Nephron progenitor cell (in vitro differentiated cells): ENCODE measurements around the gene JMJD4.

Experiments
- DNase-seq: peaks from one replicate; pipeline ENCODE4 v3.0.0; 2021
- H3K27ac Mint-ChIP-seq: 2 replicates; pipeline ENCODE4 v1.8.0; 2021; ENCODE audit warnings: mild to moderate bottlenecking, moderate library complexity, mixed read lengths
- H3K27me3 Mint-ChIP-seq: 2 replicates; pipeline ENCODE4 v1.8.0; 2021; ENCODE audit warnings: mild to moderate bottlenecking, low read depth, mixed read lengths; ENCODE audit not compliant: poor library complexity
- H3K36me3 Mint-ChIP-seq: 2 replicates; pipeline ENCODE4 v1.8.0; 2021; ENCODE audit warnings: low read depth, mixed read lengths
- H3K4me1 Mint-ChIP-seq: 2 replicates; pipeline ENCODE4 v1.8.0; 2021; ENCODE audit warnings: mixed read lengths
- H3K4me3 Mint-ChIP-seq: 2 replicates; pipeline ENCODE4 v1.8.0; 2021; ENCODE audit warnings: mild to moderate bottlenecking, moderate library complexity, mixed read lengths
- H3K9me3 Mint-ChIP-seq: 2 replicates; pipeline ENCODE4 v1.8.0; 2021; ENCODE audit warnings: mild to moderate bottlenecking, moderate library complexity, mixed read lengths
- CTCF ChIP-seq: fragments of 200-600 bp; sonication (generic); IDR thresholded peaks from 2 replicates; pipeline ENCODE4 v1.5.0; 2021; ENCODE audit warnings: antibody characterized with exemption

JMJD4 gene

GRCh38 chr1:227767401-227768124 is 32.5 kb upstream of the JMJD4 start:
- Mint-ChIP-seq H3K27ac (no peak overlapping the region), H3K36me3 (peaks cover 38% of the 10 kb centered on the region), H3K9me3 (no peaks in the 10 kb centered on the region), H3K4me1 (no peaks in the 10 kb centered on the region), H3K27me3 (no peaks in the 10 kb centered on the region), H3K4me3 (no peak overlapping the region)
- no peak for DNase-seq
- no peak for TF ChIP-seq CTCF

- H3K9me3 Mint-ChIP-seq, result no peaks in the 10 kb centered on the region
- H3K36me3 Mint-ChIP-seq, result peaks cover 34% of the 10 kb centered on the region
- no peaks in the 10 kb centered on the region for H3K4me1 Mint-ChIP-seq
- TF ChIP-seq CTCF, result no peak
- H3K27ac Mint-ChIP-seq, result no peak overlapping the region
- no peaks in the 10 kb centered on the region for H3K27me3 Mint-ChIP-seq
- H3K4me3 Mint-ChIP-seq, result no peak overlapping the region
- no peak for DNase-seq
These were observed 31.7 kb upstream of the JMJD4 start for GRCh38 chr1:227766653-227767277.

- Mint-ChIP-seq H3K27me3 (peaks cover 3% of the 10 kb centered on the region), H3K4me1 (no peaks in the 10 kb centered on the region), H3K9me3 (no peaks in the 10 kb centered on the region), H3K4me3 (no peak overlapping the region), H3K27ac (no peak overlapping the region), H3K36me3 (peaks cover 38% of the 10 kb centered on the region)
- TF ChIP-seq CTCF, result no peak
- no peak for DNase-seq
These were observed 31.0 kb upstream of the JMJD4 start for GRCh38 chr1:227766015-227766634.

GRCh38 chr1:227765261-227766014 is 30.3 kb upstream of the JMJD4 start:
- Mint-ChIP-seq H3K36me3 (peaks cover 43% of the 10 kb centered on the region), H3K4me1 (no peaks in the 10 kb centered on the region), H3K9me3 (no peaks in the 10 kb centered on the region), H3K27me3 (peaks cover 3% of the 10 kb centered on the region), H3K4me3 (no peak overlapping the region), H3K27ac (no peak overlapping the region)
- no peak for DNase-seq
- no peak for TF ChIP-seq CTCF

- Mint-ChIP-seq H3K9me3 (no peaks in the 10 kb centered on the region), H3K4me1 (no peaks in the 10 kb centered on the region)
These were observed 28.9 kb upstream of the JMJD4 start for GRCh38 chr1:227764019-227764391.

More at GRCh38 chr1:227764019-227764391, 28.9 kb upstream of the JMJD4 start:
- Mint-ChIP-seq H3K27ac (no peak overlapping the region), H3K27me3 (peaks cover 3% of the 10 kb centered on the region), H3K4me3 (no peak overlapping the region), H3K36me3 (peaks cover 56% of the 10 kb centered on the region)
- no peak for TF ChIP-seq CTCF
- DNase-seq, result no peak
